HepG2 (cell line): ENCODE results near the gene WNT10A. TPM values are rescaled to one million over a fixed set of nuclear protein-coding genes. Genes with fewer than 3 reads are reported as not detected.
A peak's percentile ranks its signal among the peaks of the same experiment; 100 is the strongest.

Source experiments
- ATAC-seq: fragments of 200-7000 bp; cut with Tn5 transposase; 3 replicates; pipeline ENCODE4 v1.9.1; 2020; ENCODE audit warnings: mild to moderate bottlenecking, moderate library complexity
- BruUV-seq: library from RNA; stranded (reverse); fragments of 400-500 nt; replicated peaks from 2 replicates; lab custom pipeline; 2021; lab: Mats Ljungman, UMichigan
- CTCF ChIA-PET: fragments of 300-600 bp; formaldehyde crosslinking; extraction: SDS; loops from one replicate; lab custom pipeline; 2021; ENCODE audit warnings: low total read pairs, inconsistent platforms, low intra/inter-chr PET ratio; lab: Yijun Ruan, JAX
- POLR2A ChIA-PET: fragments of 350-600 bp; sonication (Branson Sonifier 250); formaldehyde crosslinking; loops from one replicate; lab custom pipeline; 2020; ENCODE audit warnings: antibody characterized with exemption, inconsistent platforms; lab: Yijun Ruan, JAX
- DNase-seq: peaks from one replicate; pipeline ENCODE4 v3.0.0-alpha.2; 2015; ENCODE audit warnings: low spot score
- FAIRE-seq: peaks from 3 replicates; lab custom pipeline; 2011; peaks lifted over from hg19 to GRCh38; lab: Jason Lieb, UNC
- H2AFZ ChIP-seq: one replicate; pipeline ENCODE4 v1.6.1; 2011; ENCODE audit warnings: low read length, inconsistent platforms
- H3K27ac ChIP-seq: fragments of 300-600 bp; 3 replicates; pipeline ENCODE4 v1.8.0; 2011; ENCODE audit warnings: mixed run types, mild to moderate bottlenecking, mixed read lengths, low read length, inconsistent platforms; ENCODE audit not compliant: insufficient read depth; ENCODE audit errors: extremely low read length
- H3K27me3 ChIP-seq, 2 experiments: fragments of 200-600 bp in 1 of 2; 2 replicates in 1 of 2; 3 replicates in 1 of 2; pipeline versions ENCODE4 v1.6.0 to v1.8.0; 2011; ENCODE audit warnings: low read length in 2 of 2, mild to moderate bottlenecking in 2 of 2, moderate library complexity in 2 of 2, inconsistent platforms in 1 of 2; ENCODE audit not compliant: insufficient read depth in 2 of 2, control insufficient read depth in 1 of 2
- H3K36me3 ChIP-seq, 2 experiments: fragments of 200-600 bp in 1 of 2; replicated peaks in 1 of 2; 2 replicates in 1 of 2; 3 replicates in 1 of 2; pipeline versions ENCODE4 v1.5.1 to v1.8.0; 2011; ENCODE audit warnings: low read length in 2 of 2, inconsistent platforms in 1 of 2; ENCODE audit not compliant: insufficient read depth in 2 of 2, control insufficient read depth in 1 of 2
- H3K4me1 ChIP-seq: 2 replicates; pipeline ENCODE4 v1.5.1; 2012; ENCODE audit warnings: low read length, inconsistent platforms; ENCODE audit not compliant: insufficient read depth
- H3K4me2 ChIP-seq: 2 replicates; pipeline ENCODE4 v1.6.0; 2011; ENCODE audit warnings: low read depth, low read length, inconsistent platforms
- H3K4me3 ChIP-seq, 3 experiments: fragments of 200-600 bp in 1 of 3; sonication (generic), shearing (Covaris generic) in 1 of 3; replicated peaks in 1 of 3; 2 replicates each; pipeline ENCODE4 v1.5.1; 2011 to 2016; ENCODE audit warnings: low read length in 3 of 3, inconsistent platforms in 2 of 3, low read depth in 2 of 3, mild to moderate bottlenecking in 2 of 3, control low read depth in 1 of 3, mixed read lengths in 1 of 3; ENCODE audit not compliant: insufficient read depth in 1 of 3
- H3K79me2 ChIP-seq: one replicate; pipeline ENCODE4 v1.6.1; 2011; ENCODE audit warnings: low read length, inconsistent platforms; ENCODE audit not compliant: insufficient read depth
- H3K9ac ChIP-seq: 2 replicates; pipeline ENCODE4 v1.6.0; 2011; ENCODE audit warnings: mild to moderate bottlenecking, low read depth, low read length, inconsistent platforms; ENCODE audit not compliant: insufficient read depth
- H3K9me3 ChIP-seq: 2 replicates; pipeline ENCODE4 v1.5.1; 2012; ENCODE audit warnings: mild to moderate bottlenecking, low read length
- H4K20me1 ChIP-seq: 2 replicates; pipeline ENCODE4 v1.6.0; 2011; ENCODE audit warnings: inconsistent platforms, mild to moderate bottlenecking, low read length, moderate library complexity; ENCODE audit not compliant: insufficient read depth
- XRCC5 ChIP-seq: fragments of 200-400 bp; formaldehyde crosslinking; optimal IDR thresholded peaks from 2 replicates; pipeline ENCODE3; 2017; ENCODE audit warnings: mild to moderate bottlenecking, low read length
- ZBTB34 ChIP-seq: sonication (generic); formaldehyde crosslinking; IDR thresholded peaks from 2 replicates; pipeline ENCODE4 v1.8.0; 2022; ENCODE audit warnings: mild to moderate bottlenecking, missing genetic modification reagents
- WGBS: methylation state at CpG from one replicate; pipeline ENCODE4 v1.1.6; 2017; ENCODE audit warnings: low lambda C conversion rate; 5-methylcytosine and 5-hydroxymethylcytosine counted together
- in situ Hi-C: cut with HindIII; loops from 2 replicates; pipeline ENCODE4 v1.10.0; 2017; ENCODE audit warnings: low pct_unique_long_range_greater_than_20kb; ENCODE audit not compliant: extremely low pct_ligation_motif_present
- intact Hi-C: fragments of 100-400 bp; cut with micrococcal nuclease; formaldehyde crosslinking; loops from one replicate; pipeline ENCODE4 v1.10.0; 2022; ENCODE audit not compliant: unreplicated experiment
- polyA plus RNA-seq, 8 experiments: library from polyadenylated mRNA; depleted of rRNA in 3 of 8; stranded (reverse) in 7 of 8; unstranded in 1 of 8; fragments of >200 nt; fragmentation: Illumina TruSeq in 4 of 8; extraction: Trizol in 4 of 8; gene quantifications; 2 replicates each; pipeline versions ENCODE4 v1.2.1 to v1.2.3, GENCODE V29; 2011 to 2016; ENCODE audit warnings: low read depth in 4 of 8, missing spikeins in 1 of 8, mixed read lengths in 1 of 8; ENCODE audit not compliant: insufficient read depth in 1 of 8
- total RNA-seq, 5 experiments: library from RNA; depleted of rRNA; stranded (reverse); fragments of >200 nt; fragmentation: Illumina TruSeq; extraction: Trizol; gene quantifications; 2 replicates each; pipeline ENCODE4 v1.2.3, GENCODE V29; 2016; ENCODE audit warnings: low read depth in 1 of 5

Gene WNT10A
- total and polyA plus RNA-seq, 2 of the 13 experiments (the other 11 are each of a cell fraction or from before 2014, with no cell fraction given): 0.03 TPM; not detected in 1

- FAIRE-seq: no peak
- POLR2A ChIA-PET: no interaction called here
- in situ Hi-C loops: no loop called here
Observed at GRCh38 chr2:218896501-218897393, 16.1 kb downstream of the WNT10A start.

More at GRCh38 chr2:218896501-218897393, 16.1 kb downstream of the WNT10A start:
- H3K27ac ChIP-seq: no peak overlapping the region
- BruUV-seq: no TSS peak
- H3K4me1 ChIP-seq: peaks cover 60% of the 10 kb centered on the region
- no peak overlapping the region for H3K9ac ChIP-seq
- peaks cover 29 to 81% of the 10 kb centered on the region in 2 experiments; a peak in 4 of 5 replicates for H3K27me3 ChIP-seq
- no peaks in the 10 kb centered on the region; the same call in 1 of the 2 replicates for H4K20me1 ChIP-seq
- 3% methylated on average over 34 of the region's 40 CpGs for WGBS
- TF ChIP-seq XRCC5 (peak; percentile 28), ZBTB34 (CRISPR knock-in tag) (no peak)
- H3K9me3 ChIP-seq: no peaks in the 10 kb centered on the region
- H3K36me3 ChIP-seq: no peaks in the 10 kb centered on the region
- H3K79me2 ChIP-seq: no peaks in the 10 kb centered on the region
- intact Hi-C loops: no loop called here
- no peak overlapping the region for H2AFZ ChIP-seq
- no peak for DNase-seq
- H3K4me3 ChIP-seq: peak overlapping the region in 1 of 3 experiments; percentile 32; a peak in 1 of 6 replicates
- H3K4me2 ChIP-seq: peak overlapping the region; percentile 37
- CTCF ChIA-PET: interaction anchor here (4.2 to 4.7 kb wide), 2 partner anchors 21 to 44 kb away, joined by 32 to 58 read pairs; no protein-coding TSS in a partner anchor
- peak; percentile 5 for ATAC-seq
